Bronchial epithelial cell (primary cell): Measurements from ENCODE around the gene SS18. TPM values are rescaled to one million over a fixed set of nuclear protein-coding genes. Genes with fewer than 3 reads are reported as not detected.

ENCODE experiments used
- DNase-seq: peaks from one replicate; pipeline ENCODE4 v3.0.0-alpha.2; 2010; ENCODE audit warnings: low read depth
- FAIRE-seq: peaks from 2 replicates; lab custom pipeline; 2011; peaks lifted over from hg19 to GRCh38; lab: Jason Lieb, UNC
- H3K27me3 ChIP-seq: 2 replicates; pipeline ENCODE4 v1.5.1; 2011; ENCODE audit warnings: low read length; ENCODE audit not compliant: control insufficient read depth, insufficient read depth
- H3K36me3 ChIP-seq: 2 replicates; pipeline ENCODE4 v1.5.1; 2011; ENCODE audit warnings: low read length; ENCODE audit not compliant: control insufficient read depth, insufficient read depth
- H3K4me3 ChIP-seq: 2 replicates; pipeline ENCODE4 v1.5.1; 2011; ENCODE audit warnings: mild to moderate bottlenecking, low read depth, low read length, control low read depth
- total RNA-seq: library from RNA; depleted of rRNA; stranded (reverse); fragments of >200 nt; gene quantifications from 2 replicates; pipeline ENCODE4 v1.2.1, GENCODE V29; 2014
- TF ChIP-seq, protein P1 (sequence below): IDR thresholded peaks from 2 replicates; pipeline ENCODE4 v1.5.1; 2011; ENCODE audit warnings: mild to moderate bottlenecking, moderate library complexity, low read length, control low read depth, inconsistent platforms; ENCODE audit not compliant: insufficient read depth, severe bottlenecking

SS18 gene
- total RNA-seq, 1 donor from 2014 or later, result 128 TPM

DNA sequence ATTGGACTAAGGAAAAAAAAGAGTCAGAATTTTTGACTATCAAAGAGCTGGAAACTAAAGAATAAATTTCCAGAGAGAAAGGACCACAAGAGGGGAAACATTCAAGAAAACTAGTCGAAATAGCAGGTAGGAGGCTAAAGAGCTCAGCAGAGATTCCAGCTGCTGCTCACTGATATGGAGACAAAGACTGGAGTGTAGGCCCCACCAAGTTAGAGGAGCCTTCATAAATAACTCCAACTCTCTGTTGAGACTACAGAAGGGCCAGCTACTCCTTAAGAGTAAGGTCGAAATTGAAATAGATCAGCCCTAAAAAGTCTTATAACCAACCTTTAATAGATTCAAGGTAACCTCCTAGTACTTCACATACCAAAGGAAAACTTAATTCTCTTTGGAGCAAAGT, 31.1 kb downstream of the SS18 start:
- no peak for FAIRE-seq
- TF ChIP-seq, protein P1, sequence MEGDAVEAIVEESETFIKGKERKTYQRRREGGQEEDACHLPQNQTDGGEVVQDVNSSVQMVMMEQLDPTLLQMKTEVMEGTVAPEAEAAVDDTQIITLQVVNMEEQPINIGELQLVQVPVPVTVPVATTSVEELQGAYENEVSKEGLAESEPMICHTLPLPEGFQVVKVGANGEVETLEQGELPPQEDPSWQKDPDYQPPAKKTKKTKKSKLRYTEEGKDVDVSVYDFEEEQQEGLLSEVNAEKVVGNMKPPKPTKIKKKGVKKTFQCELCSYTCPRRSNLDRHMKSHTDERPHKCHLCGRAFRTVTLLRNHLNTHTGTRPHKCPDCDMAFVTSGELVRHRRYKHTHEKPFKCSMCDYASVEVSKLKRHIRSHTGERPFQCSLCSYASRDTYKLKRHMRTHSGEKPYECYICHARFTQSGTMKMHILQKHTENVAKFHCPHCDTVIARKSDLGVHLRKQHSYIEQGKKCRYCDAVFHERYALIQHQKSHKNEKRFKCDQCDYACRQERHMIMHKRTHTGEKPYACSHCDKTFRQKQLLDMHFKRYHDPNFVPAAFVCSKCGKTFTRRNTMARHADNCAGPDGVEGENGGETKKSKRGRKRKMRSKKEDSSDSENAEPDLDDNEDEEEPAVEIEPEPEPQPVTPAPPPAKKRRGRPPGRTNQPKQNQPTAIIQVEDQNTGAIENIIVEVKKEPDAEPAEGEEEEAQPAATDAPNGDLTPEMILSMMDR, result no peak

DNA sequence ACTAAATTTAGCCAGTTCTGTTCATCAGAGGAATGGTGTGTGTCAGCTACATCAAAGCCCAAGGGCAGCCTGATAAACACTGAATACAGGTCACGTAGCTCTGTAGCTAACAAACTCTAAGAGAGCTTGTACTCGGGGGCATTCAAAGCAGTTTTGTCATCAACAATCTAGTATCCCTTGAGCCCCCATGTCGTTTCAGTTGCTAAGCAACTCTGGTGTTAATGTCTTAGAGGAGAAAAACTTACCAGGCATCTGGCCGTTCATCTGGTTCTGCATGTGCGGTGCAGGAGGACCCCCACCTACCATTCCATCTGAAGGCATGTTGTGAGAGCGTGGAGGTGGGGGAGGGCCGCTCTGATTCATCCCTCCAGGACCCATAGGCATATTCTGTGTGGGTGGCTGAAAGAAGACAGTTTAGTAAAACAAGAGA, 33.1 kb downstream of the SS18 start:
- FAIRE-seq, result no peak
- H3K36me3 ChIP-seq, result peaks cover 4% of the 10 kb centered on the region
- TF ChIP-seq, protein P1, result no peak

More for the DNA sequence above, 31.1 kb downstream of the SS18 start:
- Histone ChIP-seq H3K4me3 (no peak overlapping the region), H3K27me3 (no peaks in the 10 kb centered on the region), H3K36me3 (peaks cover 4% of the 10 kb centered on the region)
- no peak for DNase-seq

DNA sequence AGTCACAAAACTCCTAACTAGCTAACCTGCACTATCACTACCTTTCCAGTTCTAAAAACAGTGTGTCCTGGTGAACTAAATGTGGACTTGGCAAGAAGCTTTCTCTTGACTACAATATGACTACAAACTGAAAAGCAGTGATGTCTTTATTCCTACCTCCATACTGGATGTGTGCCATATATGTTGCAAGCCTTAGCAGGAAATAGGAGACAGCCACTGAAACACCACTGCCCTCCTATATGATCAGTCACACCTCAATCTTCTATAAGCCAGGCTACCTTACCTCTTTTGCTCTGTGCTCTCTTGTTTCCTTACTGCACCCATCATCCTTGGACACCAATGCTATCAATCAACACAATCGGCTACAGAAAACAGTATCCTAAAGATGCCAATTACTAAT, 34.1 kb downstream of the SS18 start:
- H3K36me3 ChIP-seq, result peaks cover 4% of the 10 kb centered on the region
- no peak overlapping the region for H3K4me3 ChIP-seq
- DNase-seq (peak; percentile 43), FAIRE-seq (no peak)
- no peaks in the 10 kb centered on the region for H3K27me3 ChIP-seq
- TF ChIP-seq, protein P1, result no peak

More for the DNA sequence above, 33.1 kb downstream of the SS18 start:
- DNase-seq, result no peak
- Histone ChIP-seq H3K4me3 (no peak overlapping the region), H3K27me3 (no peaks in the 10 kb centered on the region)

DNA sequence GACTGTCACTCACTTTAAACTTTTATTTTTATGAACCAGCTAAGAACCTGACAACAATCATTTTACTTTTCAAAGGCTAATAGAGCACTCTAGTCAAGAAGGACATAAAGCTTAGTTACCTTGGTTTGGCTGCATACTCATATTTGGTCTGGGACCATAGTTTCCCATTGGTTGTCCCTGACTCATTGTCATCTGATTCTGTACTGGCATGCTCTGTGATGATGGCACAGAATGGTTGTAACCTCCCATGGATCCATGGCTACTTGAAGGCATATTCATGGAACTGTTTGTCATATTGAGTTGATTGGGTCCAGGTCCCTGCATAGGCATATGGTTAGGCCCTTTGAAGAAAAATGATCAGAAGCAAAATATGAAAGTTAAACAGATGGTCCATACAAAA, 37.9 kb downstream of the SS18 start:
- TF ChIP-seq, protein P1, result no peak
- FAIRE-seq (no peak), DNase-seq (peak; percentile 43)
- Histone ChIP-seq H3K27me3 (no peaks in the 10 kb centered on the region), H3K36me3 (peaks cover 3% of the 10 kb centered on the region), H3K4me3 (no peak overlapping the region)

DNA sequence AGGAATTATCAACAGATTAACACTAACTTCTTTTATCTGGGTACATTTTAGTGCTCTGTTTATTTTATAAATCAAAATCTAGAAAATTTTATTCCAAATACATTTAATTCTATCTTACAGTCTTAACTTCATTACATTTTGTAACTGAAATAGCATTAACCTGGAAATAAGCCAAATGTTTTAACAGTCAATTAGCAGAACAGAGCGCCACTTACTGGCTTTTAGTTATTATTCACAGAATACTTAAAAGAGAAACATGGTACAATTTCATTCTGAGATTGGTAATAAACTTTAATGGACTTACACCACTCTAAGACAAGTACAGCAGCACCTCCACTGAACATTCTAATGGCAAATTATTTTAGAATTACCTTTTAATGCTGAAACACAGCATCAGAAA, 38.6 kb downstream of the SS18 start:
- DNase-seq (no peak), FAIRE-seq (no peak)
- H3K4me3 ChIP-seq, result no peak overlapping the region
- H3K27me3 ChIP-seq, result no peaks in the 10 kb centered on the region
- no peaks in the 10 kb centered on the region for H3K36me3 ChIP-seq
- TF ChIP-seq, protein P1, result no peak

DNA sequence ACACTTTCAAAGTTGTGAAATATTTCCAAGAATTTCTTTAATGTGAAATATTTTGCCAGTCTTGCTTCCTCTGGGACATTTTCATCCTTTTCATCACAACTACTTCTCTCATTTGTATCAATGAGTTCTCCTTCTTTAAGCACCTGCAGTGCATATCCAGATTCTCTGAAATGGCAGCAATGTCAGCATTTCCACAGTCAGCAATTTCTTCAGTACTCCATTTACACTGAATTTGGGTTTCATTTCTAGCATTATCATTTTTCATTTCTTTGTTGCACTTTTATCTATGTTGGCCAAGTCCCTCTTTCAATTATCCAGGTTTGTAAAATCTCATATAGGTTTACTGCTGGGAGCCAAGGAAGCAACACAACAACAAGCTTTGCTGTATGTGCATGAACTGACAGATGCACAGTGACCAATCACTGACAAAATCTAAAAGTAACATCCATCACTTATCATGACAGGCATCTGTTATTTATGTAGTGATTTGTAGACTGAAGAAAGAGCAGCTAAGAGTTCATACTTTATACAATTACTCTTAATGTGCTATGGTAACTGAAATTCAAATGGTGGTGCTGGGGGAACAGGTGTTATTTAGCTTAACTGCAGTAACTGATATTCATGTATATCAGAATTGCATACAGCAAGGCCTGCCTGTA, 43.9 kb downstream of the SS18 start:
- FAIRE-seq, result no peak
- TF ChIP-seq, protein P1, result no peak
- no peak for DNase-seq
- Histone ChIP-seq H3K27me3 (no peaks in the 10 kb centered on the region), H3K4me3 (no peak overlapping the region), H3K36me3 (no peaks in the 10 kb centered on the region)
